HG02885 (cell line): ENCODE results near the gene NOL4L.
"Not testable (repeated sequence)": the region's sequence is repeated elsewhere in the genome, so short reads cannot be mapped to it uniquely, and the experiment has no call there.

ENCODE experiments used
- ATAC-seq: cut with Tn5 transposase; IDR thresholded peaks from one replicate; pipeline ENCODE4 v1.9.1; 2021; ENCODE audit warnings: mild to moderate bottlenecking; ENCODE audit not compliant: unreplicated experiment, poor library complexity

NOL4L gene

DNA sequence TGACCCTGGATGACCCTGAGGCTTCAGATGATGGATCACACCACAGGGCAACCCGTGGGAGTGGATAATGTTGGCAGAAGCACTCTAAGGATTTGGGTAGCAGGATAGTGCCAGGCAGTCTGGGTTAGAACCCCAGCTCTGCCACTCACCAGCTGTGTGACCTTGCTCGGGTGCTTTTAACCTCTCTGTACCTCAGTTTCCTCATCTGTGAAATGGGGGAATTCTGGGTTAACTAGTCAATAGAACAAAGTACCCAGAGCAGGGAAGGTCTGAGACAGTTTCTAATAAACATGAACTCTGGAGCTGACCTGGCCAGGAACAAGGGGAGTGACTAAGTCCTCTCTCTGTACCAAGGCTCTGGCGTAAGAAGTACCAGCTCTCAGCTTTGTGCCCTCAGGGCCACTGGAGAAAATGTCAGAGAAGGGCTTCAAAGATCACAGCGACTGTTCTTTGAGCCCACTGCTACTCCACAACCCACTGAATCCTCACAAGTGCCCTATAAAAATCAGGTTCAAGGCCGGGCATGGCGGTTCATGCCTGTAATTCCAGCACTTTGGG, 14.7 kb upstream of the NOL4L start:
- ATAC-seq = no peak

DNA sequence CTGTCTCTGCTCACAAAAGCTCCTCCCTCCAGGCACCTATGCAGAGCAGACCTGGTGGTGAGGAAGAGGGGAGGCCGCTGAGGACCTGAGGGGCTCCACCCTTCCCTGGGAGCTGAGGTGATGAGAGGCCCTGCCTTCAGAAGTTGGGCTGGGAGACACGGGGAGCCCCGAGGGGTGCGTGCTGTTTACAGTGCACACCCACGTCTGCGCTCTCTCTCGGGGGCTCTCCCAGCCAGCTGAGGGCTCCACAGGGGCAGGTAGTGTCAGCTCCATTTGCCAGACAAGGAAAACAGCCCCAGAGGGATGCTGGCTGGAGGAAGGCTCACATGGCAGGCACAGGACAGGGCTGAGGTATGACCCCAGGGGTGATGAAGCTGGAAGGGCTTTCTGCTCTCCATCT, 13.5 kb upstream of the NOL4L start:
- no peak for ATAC-seq

DNA sequence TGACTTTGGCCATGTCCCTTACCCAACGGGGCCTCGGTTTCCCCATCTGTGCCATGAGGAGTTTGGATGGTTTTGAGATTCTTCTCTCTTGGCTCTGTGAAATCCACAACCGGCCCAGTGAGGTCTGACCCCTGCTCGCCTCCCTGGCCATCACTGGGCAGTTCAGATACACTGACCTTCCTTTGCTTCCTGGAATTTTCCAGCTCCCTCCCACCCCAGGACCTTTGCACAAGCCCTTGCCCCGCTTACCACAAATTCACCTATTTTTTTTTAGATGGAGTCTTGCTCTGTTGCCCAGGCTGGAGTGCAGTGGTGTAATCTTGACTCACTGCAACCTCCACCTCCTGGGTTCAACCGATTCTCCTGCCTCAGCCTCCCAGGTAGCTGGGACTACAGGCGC, 12.6 kb upstream of the NOL4L start:
- no peak for ATAC-seq

DNA sequence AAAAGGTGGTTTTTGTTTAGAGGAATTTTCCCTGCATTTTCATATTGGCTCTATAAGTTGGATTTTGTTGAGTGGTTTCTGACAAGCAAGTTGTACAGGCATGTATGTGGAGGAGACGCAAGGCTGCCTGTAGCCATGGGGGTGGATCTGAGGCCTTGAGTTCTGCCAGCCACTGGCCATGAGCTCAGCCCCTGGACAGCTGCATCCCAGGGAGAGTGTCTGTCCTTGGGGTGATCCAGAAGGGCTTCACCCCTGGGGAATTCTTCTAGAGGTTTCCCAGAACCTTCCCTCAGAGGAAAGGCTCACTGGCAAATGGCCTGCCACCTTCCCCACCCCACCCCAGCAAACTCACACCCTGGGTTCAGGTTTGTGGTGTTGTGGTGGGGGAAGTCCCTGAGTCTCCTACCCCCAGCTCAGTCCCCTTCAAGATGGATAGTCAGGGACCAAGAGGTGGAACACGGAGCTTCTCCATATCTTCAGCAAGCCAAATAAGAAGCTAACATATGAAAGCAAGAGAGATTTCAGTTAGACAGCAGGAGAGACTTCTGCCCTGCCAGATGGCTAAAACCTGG, 11.6 kb upstream of the NOL4L start:
- no peak for ATAC-seq

DNA sequence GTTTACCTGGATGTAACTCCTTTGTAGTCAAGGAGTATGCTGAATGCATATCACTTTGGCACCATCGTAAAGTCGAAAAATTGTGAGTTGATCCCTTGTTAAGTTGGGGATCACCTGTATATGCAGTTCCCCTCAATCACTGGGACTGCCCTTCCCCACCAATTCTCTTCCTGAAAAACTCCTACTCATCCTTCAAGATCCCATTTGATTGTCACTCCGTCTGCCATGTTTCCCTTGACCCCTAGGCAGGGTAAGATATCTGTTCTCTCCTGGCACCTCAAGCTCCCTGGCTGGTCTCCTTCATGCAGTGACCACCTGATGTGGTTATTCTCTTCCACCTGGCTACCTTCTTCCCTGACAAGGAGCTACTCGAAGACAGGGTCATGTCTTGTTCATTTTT, 10.0 kb upstream of the NOL4L start:
- no peak for ATAC-seq

DNA sequence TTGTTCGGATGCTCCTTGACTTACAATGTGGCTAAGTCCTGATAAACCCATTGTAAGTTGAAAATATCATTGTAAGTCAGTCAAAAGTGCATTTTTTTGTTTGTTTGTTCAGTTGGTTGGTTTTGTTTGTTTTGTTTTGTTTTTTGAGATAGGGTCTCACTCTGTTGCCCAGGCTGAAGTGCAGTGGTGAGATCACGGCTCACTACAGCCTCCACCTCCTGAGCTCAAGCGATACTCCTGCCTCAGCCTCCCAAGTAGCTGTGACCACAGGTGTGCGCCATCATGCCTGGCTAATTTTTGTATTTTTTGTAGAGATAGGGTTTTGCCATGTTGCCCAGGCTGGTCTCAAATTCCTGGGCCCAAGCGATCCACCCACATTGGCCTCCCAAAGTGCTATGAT, 9.5 kb upstream of the NOL4L start:
- not testable (repeated sequence) for ATAC-seq

DNA sequence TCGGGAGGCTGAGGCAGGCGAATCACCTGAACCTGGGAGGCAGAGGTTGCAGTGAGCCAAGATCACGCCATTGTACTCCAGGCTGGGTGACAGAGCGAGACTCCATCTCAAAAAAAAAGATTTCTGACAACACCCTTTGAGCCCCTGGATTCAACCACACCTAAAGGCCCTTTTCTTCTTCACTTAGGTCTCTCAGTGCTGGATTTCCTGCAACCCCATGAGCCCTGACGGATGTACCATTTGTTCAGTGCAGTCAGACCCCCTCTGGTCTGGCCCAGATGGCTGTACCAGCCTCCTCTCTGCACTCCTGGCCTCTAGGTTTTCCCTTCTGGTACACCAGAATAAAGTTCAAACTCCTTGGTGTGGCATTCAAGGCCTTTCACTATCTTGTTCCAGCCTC, 9.1 kb upstream of the NOL4L start:
- ATAC-seq = no peak

DNA sequence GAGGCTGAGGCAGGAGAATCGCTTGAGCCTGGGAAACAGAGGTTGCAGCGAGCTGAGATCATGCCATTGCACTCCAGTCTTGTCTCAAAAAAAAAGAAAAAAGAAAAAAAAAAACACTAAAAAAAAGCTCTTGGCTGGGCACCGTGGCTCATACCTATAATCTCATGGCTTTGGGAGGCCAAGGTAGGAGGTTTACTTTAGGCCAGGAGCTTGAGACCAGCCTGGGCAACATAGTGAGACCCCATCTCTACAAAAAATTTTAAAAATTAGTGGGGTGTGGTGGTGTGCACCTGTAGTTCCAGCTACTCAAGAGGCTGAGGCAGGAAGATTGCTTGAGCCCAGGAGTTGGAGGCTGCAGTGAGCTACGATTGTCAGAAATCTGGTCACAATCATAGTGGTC, 7.5 kb upstream of the NOL4L start:
- not testable (repeated sequence) for ATAC-seq

DNA sequence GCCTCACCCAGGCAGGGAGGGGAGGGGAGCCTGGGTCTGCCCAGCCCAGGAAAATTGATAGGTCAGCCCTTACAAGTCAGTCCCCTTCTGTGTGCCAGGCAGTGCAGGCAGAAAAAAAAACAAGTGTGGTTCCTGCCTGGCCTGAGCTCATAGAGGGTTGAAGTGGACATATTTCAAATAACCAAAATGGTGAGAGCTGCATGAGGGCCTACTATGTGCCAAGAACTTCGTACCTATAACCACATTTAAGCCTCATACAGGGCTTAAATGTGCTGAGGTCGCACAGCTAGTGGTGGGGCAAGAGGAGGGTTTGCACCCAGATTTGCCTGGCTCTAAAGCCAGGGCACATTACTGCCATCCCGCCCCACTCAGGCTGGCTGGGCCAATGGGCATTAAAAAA, 6.9 kb upstream of the NOL4L start:
- ATAC-seq = no peak

DNA sequence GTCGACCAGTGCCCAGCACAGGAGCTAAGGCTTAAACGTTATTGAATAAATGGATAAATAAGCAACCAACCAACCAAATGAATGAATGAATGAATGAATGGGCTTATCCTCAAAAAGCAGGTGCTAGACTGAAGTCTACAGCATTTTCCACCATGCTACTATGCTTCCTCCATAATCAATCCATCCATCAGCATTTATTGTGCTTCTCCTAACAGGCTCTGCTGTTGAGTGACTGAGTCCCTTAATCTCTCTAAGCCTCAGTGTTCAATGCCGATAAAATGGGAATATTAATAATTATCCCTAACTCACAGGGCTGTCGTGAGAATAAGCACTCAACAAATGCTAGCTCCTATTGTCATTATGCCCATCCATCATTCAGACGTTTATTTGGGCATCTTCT, 4.6 kb upstream of the NOL4L start:
- no peak for ATAC-seq

DNA sequence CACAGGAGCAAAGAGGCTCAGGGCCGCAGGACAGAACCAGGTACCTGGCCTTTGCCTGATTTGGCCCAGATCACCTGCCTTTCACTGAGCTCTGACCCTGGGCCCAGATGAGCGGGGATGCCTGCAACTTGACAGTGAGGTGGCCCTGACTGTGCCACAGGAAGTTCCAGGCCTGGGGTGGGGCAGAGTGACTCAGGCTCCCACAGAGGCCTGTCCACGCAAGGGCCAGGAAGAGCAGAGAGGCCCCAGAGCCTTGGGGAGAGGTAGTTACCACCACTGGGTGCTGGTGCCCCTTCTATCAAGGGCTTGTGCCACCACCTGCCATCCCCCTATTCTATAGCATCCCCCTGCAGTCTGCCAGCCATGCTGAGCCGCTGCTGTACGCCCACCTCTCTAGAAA, 4.1 kb upstream of the NOL4L start:
- ATAC-seq = no peak

DNA sequence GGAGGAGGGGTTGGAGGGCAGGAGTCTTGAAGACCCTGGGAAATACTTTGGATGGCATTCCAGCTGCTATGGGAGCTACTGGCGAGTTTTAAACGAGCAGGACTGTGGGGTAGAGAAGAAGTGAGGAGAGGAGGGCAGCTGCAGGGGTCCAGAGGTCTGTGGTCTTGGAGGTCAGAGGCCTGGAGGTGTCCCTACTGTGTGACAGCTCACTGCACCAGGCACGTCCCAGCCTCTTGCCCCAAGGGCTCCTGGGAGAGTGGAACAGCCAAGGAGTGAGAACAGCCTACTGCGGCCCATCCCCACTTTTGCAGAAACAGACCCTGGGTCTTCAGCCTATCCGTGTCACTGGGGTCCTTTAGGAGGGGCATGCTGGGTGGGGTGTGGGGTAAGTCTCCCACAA, 2.9 kb upstream of the NOL4L start:
- no peak for ATAC-seq

DNA sequence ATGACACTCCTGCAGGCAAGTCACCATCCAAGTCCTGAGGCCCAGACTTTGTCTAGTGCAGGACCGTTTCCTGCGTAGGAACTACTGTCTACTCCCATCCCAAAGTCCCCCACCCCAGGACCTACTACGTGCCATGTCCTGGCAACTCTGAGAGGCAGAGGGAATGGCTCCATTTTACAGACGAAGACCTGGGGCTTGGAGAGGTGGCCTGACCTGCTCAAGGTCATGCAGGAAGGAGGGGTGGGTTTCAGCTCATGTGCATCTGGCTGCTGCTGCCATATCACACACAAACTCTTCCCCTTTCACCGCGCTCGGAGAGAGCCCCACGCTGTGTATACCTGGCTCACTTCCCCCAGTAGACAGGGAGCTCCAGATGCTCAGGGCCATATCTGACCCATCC, 1.2 kb upstream of the NOL4L start:
- ATAC-seq = no peak

DNA sequence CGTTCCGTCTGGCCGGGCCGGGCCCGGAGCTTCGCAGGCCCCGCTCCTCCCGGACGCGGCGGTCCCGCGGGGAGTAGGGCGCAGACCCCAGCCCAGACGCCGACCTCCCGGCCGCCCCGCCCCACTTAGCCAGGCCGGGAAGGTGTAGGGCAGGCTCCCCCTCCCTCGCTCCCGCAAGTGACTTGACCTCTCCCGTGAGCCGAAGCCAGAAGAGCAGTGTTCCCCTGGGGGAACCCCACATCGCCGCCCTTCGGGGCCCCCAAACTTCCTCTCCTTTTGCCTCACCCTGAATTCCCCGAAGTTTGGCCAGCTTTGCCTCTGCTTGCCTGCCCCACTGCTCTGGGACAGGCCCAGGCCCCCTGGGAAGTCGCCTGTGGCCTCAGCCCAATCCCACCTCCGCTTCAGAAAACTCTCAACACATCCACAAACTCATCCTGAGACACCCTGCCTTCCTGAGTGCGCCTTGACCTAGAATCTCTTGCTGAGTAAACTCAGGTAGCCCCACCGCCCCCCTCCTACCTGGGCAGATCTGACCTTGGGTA, 524 bp upstream of the NOL4L start:
- ATAC-seq = no peak

DNA sequence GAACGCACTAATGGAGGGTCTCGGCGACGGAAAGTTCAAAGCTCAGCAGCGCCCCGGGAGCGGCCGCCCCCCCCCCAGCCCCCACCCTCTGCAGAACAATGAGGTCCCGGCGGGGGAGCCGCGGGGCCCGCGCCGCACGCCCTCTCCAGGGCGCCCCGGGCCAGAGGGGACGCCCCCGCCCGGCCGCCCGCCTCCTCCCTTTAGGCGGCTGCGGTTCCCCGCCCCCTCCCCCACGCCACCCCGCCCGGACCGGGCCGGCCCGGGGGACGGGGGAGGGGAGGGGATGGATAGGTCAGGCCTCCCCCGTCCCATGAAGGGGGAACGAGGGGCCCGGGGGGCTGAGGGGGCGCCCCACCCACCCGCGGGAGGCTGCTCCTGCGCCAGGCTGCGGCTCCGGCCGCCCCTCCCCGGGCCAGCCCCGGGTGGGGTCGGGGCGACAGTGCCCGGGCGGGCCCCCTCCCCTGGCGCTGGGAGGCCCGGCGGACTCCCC, 1.5 kb downstream of the NOL4L start:
- ATAC-seq = no peak

DNA sequence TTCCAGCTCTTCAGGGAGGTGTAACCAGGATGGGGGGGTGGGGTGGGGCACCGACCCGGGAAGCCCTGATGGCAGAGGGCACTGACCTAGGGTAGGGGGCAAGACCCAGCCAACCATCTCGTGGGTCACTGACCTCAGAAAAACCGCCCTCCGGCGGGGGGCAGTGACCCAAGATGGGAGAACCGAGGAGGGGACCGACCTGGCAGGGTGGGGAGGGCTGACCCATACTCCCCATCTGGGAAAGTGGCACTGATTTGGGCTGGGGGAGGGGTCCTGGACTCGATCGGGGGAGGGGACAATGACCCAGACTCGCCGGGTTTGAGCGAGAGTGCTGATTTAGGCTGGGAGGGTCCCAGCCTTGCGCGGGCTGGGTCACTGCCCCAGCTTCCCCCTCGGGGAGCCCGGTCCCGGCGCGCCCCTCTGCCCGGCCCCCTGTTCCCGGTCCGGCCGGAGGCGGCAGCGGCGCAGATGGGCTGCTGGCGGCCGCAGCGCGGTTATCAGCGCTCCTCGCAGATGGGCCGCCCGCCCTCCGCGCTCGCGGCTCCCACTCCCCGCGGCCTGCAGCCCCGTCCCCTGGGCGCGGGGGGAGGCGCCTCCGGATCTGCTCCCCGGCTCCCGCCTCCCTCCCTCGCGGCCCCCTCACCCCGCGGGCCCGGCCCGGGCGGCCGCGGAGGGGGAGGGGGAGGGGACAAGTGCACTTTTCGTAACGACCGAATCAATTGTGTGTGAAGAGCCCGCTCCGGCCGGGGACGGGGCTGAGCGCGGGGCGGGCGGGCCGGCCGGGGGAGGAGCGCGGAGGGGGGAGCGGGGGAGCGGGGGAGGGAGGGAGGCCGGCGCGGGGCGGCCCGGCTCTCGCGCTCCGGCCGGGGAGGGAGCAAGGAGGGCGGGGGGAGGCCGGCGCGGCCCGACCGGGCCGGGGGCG, 2.2 kb downstream of the NOL4L start:
- ATAC-seq = no peak

DNA sequence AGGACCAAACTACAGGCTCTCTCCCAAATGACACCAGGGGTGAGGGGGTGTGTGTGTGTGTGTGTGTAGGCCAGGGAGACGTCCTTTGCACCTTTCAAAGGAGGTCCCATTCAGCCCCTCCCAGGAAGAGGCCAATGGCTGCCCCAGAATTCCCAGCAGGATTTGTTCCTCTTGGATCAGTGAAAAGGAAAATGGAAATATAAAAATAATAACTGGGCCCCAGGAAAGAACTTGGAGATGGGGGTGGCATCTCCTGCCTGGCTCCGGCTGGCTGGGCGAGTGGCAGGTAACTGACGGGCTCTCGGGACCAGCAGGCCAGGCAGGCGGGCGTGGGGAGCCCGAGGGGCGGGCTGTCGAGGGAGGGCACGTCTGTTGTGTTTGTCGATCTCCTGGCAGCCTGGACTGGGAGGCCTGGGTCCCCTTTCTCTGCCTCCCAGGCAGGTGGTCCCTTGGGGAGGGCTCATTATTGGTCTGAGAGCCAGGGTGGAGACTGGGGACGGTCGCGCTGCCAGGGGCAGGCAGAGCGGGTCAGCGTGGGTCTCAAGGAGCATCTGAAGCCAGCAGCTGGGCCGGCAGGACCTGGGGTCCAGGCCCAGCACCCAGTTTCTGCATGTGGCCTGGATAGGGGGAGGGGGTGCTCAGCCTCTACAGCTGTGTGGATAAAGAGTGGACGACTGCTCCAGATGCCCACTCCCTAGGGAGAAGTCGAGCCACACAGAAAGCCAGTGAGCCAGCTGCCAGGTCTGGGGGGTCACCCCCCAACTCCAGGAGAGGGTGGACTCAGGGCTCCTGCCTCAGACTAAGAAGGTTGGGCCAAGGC, 3.1 kb downstream of the NOL4L start:
- no peak for ATAC-seq

DNA sequence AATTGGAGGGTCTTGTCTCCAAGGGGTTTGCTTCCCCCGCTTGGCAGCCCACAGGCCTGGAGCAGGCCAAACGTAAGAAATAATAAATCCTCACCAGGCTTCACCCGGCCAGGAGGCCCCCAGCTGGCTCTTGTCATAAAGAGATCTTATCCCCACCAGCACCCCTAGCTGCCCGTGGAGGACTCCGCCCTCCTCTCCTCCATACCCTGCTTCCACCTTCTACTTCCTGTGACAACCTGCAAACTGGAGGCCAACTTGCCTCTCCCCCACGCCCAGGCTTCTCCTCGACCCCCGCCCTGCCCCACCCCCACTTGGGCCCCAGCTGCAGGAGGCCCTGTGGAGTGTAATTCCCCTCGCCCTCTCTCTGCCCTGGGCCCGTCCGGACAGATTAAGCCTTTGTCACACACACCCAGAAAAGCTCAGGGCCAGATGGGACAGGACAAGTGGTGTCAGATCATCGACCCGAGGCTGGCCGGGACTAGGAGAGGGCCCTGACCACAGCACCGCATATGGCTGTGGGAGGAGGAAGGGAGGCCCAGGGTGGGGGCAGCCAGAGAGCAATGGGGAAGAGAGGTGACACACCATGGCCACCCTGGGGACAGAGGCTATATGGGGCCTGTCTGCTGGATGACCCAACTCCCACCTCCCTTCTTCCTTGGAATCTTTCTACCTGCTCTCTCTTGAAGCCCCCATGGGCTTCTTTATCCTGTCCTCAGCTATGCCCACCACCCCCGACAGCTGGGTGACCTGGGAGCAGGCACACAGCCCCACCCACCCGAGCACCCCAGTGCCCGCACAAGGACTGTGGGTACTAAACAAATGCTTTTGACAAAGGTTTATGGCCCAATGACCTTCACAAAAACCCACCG, 3.9 kb downstream of the NOL4L start:
- no peak for ATAC-seq

DNA sequence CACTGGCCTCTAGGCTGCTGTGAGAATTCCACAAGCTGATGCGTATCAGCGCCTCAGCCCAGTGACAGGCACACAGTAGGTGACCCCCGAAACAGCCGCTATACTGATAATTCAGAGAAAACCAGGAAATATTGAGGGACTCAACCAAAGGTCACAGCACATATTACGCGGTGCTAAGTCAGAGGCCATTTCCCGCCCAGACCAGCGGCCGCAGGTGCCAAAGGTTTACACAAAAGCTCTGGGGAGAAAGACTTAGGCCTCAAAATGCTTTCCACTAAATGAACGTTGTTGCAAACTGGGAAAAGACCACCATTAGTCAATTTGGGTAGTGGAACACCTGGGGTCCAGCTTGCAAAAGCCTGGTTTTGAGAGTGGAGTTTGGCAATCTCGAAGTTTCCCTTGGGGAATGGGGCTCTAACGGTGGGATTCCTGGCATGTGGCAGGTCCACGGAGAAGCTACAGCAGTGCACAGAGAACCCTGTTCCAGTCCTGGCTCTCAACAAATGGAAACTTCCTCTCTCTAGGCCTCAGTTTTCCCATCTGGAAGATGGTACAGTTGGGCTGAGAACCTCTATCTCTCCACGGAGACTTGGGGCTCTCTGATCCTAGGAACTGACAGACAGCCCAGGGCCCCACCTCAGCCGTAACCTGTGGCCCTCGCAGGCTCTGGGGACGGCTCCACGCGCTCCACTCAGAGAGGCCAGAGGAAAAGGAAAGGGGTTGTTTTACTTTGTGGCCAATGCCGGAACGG, 4.7 kb downstream of the NOL4L start:
- no peak for ATAC-seq
